Psoas muscle (tissue), 8 donors: Measurements from ENCODE around the gene PLXDC2. TPM values are rescaled to one million over a fixed set of nuclear protein-coding genes. Genes with fewer than 3 reads are reported as not detected.

Source experiments
- ATAC-seq, 4 donors: fragments of 200-7000 bp; cut with Tn5 transposase; one replicate each; pipeline ENCODE4 v1.9.1; 2020; ENCODE audit warnings: moderate library complexity in 3 of 4, mild to moderate bottlenecking in 2 of 4
- DNase-seq, 2 donors: peaks; one replicate each; pipeline ENCODE4 v3.0.0-alpha.2; 2020
- H3K27ac ChIP-seq: fragments of 200-600 bp; one replicate; pipeline ENCODE4 v1.8.0; 2022
- H3K27me3 ChIP-seq, 3 donors: fragments of 200-600 bp in 1 of 3; one replicate each; pipeline versions ENCODE4 v1.6.1 to v1.8.0; 2013 to 2022; ENCODE audit warnings: low read length in 2 of 3, mild to moderate bottlenecking in 2 of 3, moderate library complexity in 1 of 3; ENCODE audit not compliant: insufficient read depth in 3 of 3
- H3K36me3 ChIP-seq, 2 donors: fragments of 200-600 bp in 1 of 2; one replicate each; pipeline versions ENCODE4 v1.6.1 to v1.8.0; 2013 to 2022; ENCODE audit warnings: low read depth in 1 of 2, mild to moderate bottlenecking in 1 of 2, moderate library complexity in 1 of 2; ENCODE audit not compliant: insufficient read depth in 1 of 2
- H3K4me1 ChIP-seq: fragments of 200-600 bp; one replicate; pipeline ENCODE4 v1.8.0; 2022
- H3K4me3 ChIP-seq: fragments of 200-600 bp; one replicate; pipeline ENCODE4 v1.8.0; 2022; ENCODE audit warnings: mild to moderate bottlenecking
- H3K9me3 ChIP-seq: fragments of 200-600 bp; one replicate; pipeline ENCODE4 v1.8.0; 2022
- CTCF ChIP-seq: fragments of 200-600 bp; IDR thresholded peaks from one replicate; pipeline ENCODE4 v1.8.0; 2022; ENCODE audit warnings: antibody characterized with exemption
- WGBS, 3 donors: extraction: QIAGEN DNeasy Blood & Tissue Kit; methylation state at CpG; one replicate each; pipeline versions ENCODE4 v1.1.6 to v1.1.7; 2013; 5-methylcytosine and 5-hydroxymethylcytosine counted together
- intact Hi-C, 2 donors: fragments of 100-400 bp; cut with DNase I; formaldehyde crosslinking; loops; one replicate each; pipeline versions ENCODE4 v1.11.0 to v1.14.2; 2022
- polyA plus RNA-seq, 3 donors: library from polyadenylated mRNA; stranded (reverse); fragments of 200-250 nt; gene quantifications; one replicate each; pipeline ENCODE4 v1.2.3, GENCODE V29; 2013
- total RNA-seq, 4 donors: library from RNA; stranded (reverse); fragmentation: NEBNext Ultra II Directional in 2 of 4; extraction: Animal tissue kit (Norgen Biotek cat#: 25700) in 2 of 4; gene quantifications; one replicate each; pipeline versions ENCODE4 v1.2.1 to v1.2.4, GENCODE V29; 2021 to 2023
- donor health status: healthy with polysubstance abuse.
- donor health status: DM: no; HTN: no; CAD: no; lungs with moderate emphysema.
- donor health status: Bipolar disorder and iron deficiency.
- donor health status: healthy.
- donor health status: DM: yes; HTN: yes; CAD: no.
- donor health status: DM: no; HTN: no; CAD: no.
- donor health status: DM: no; HTN: no; CAD: no.
- donor health status: DM: yes; HTN: yes; CAD: no.

Gene PLXDC2
- total and polyA plus RNA-seq, 7 donors, result 2.3 to 21.4 (median 9.2) TPM

GRCh38 chr10:19974554-19974953, 158.3 kb downstream of the PLXDC2 start:
- Histone ChIP-seq H3K4me1 (no peaks in the 10 kb centered on the region), H3K4me3 (no peak overlapping the region), H3K27me3 (no peaks in the 10 kb centered on the region), H3K27ac (no peak overlapping the region), H3K36me3 (no peaks in the 10 kb centered on the region), H3K9me3 (no peaks in the 10 kb centered on the region)
- intact Hi-C loops, result no loop called here
- DNase-seq, result no peak
- TF ChIP-seq CTCF, result no peak
- WGBS, 3 donors, result 95 to 98% (median 95%) methylated on average over 2 of the region's 2 CpGs
- ATAC-seq, result no peak

DNA sequence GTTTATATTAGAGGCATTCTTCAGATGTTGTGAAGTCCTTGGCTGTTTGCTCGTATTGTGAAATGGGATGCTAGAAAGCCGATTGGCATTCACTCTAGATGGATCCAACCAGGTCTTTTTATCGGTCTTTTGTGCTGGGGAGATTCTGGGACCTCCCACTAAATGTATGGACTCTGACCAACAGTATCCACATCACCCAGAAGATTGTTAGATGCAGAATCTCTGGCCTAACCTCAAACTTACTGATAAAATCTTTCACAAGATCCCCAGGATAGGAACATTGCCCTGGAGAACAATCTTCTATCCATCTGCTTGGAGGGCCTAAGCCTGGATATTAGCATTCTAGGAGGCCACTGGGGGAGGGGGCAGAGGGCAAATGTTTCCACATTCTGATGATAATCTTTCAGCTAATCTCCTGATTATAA, 160.9 kb downstream of the PLXDC2 start:
- ATAC-seq, result no peak
- Histone ChIP-seq H3K36me3 (no peaks in the 10 kb centered on the region), H3K9me3 (no peaks in the 10 kb centered on the region), H3K27me3 (no peaks in the 10 kb centered on the region), H3K4me3 (no peak overlapping the region), H3K4me1 (no peaks in the 10 kb centered on the region), H3K27ac (no peak overlapping the region)
- intact Hi-C loops, result no loop called here
- TF ChIP-seq CTCF, result no peak
- no peak for DNase-seq
- 90 to 91% (median 91%) methylated on average over 3 of the region's 3 CpGs for WGBS, 3 donors

- TF ChIP-seq CTCF, result no peak
- Histone ChIP-seq H3K4me1 (no peaks in the 10 kb centered on the region), H3K4me3 (no peak overlapping the region), H3K36me3 (no peaks in the 10 kb centered on the region), H3K27me3 (no peaks in the 10 kb centered on the region), H3K9me3 (no peaks in the 10 kb centered on the region), H3K27ac (no peak overlapping the region)
- intact Hi-C loops, result no loop called here
- WGBS, 3 donors, result 61 to 85% (median 61%) methylated on average over 6 of the region's 6 CpGs
- no peak for DNase-seq
- peak in 3 of 4 donors; percentile 40 to 53 (median 50) for ATAC-seq
These were observed 163.4 kb downstream of the PLXDC2 start for GRCh38 chr10:19979628-19980027.

GRCh38 chr10:19983880-19984565, 167.8 kb downstream of the PLXDC2 start:
- Histone ChIP-seq H3K4me3 (no peak overlapping the region), H3K9me3 (no peaks in the 10 kb centered on the region), H3K36me3 (no peaks in the 10 kb centered on the region), H3K4me1 (no peaks in the 10 kb centered on the region), H3K27ac (no peak overlapping the region), H3K27me3 (no peaks in the 10 kb centered on the region)
- DNase-seq (no peak), ATAC-seq (no peak)
- intact Hi-C loops, result no loop called here
- 89 to 98% (median 91%) methylated on average over 5 of the region's 5 CpGs for WGBS, 3 donors
- TF ChIP-seq CTCF, result no peak

GRCh38 chr10:19985745-19986144, 169.5 kb downstream of the PLXDC2 start:
- no peak for TF ChIP-seq CTCF
- 81 to 82% (median 82%) methylated on average over 3 of the region's 3 CpGs for WGBS, 3 donors
- Histone ChIP-seq H3K27ac (no peak overlapping the region), H3K4me1 (no peaks in the 10 kb centered on the region), H3K9me3 (no peaks in the 10 kb centered on the region), H3K36me3 (no peaks in the 10 kb centered on the region), H3K4me3 (no peak overlapping the region), H3K27me3 (no peaks in the 10 kb centered on the region)
- DNase-seq, result no peak
- intact Hi-C loops, result no loop called here
- ATAC-seq, result no peak
